IMR-90 (cell line): ENCODE data around the gene ACOXL. TPM values are rescaled to one million over a fixed set of nuclear protein-coding genes. Genes with fewer than 3 reads are reported as not detected.

Source experiments
- ATAC-seq: fragments of 200-7000 bp; cut with Tn5 transposase; 2 replicates; pipeline ENCODE4 v1.9.1; 2020; ENCODE audit warnings: low read depth, mild to moderate bottlenecking, moderate library complexity
- BruUV-seq: library from RNA; stranded (reverse); fragments of 400-500 nt; replicated peaks from 2 replicates; lab custom pipeline; 2021; lab: Mats Ljungman, UMichigan
- CTCF ChIA-PET: fragments of 300-600 bp; formaldehyde crosslinking; extraction: SDS; loops from one replicate; lab custom pipeline; 2021; ENCODE audit warnings: antibody characterized with exemption; lab: Yijun Ruan, JAX
- POLR2A ChIA-PET: fragments of 300-600 bp; sonication (Branson Sonifier 250); formaldehyde crosslinking; loops from one replicate; lab custom pipeline; 2022; ENCODE audit warnings: antibody characterized with exemption; ENCODE audit not compliant: unreplicated experiment; lab: Charles Lee
- DNase-seq: peaks from one replicate; pipeline ENCODE4 v3.0.0; 2013
- H2AFZ ChIP-seq: replicated peaks from 2 replicates; pipeline ENCODE3; 2013; ENCODE audit warnings: low read length, mild to moderate bottlenecking; ENCODE audit not compliant: poor library complexity
- H2AK5ac ChIP-seq: 2 replicates; pipeline ENCODE4 v1.6.1; 2013; ENCODE audit warnings: low read depth, low read length, inconsistent platforms
- H2AK9ac ChIP-seq: replicated peaks from 2 replicates; pipeline ENCODE3; 2013; ENCODE audit warnings: mild to moderate bottlenecking, low read depth, low read length, moderate library complexity; ENCODE audit not compliant: poor library complexity
- H2BK120ac ChIP-seq: 2 replicates; pipeline ENCODE4 v1.6.1; 2013; ENCODE audit warnings: low read depth, low read length, inconsistent platforms
- H2BK15ac ChIP-seq: 3 replicates; pipeline ENCODE4 v1.6.1; 2013; ENCODE audit warnings: low read depth, low read length, inconsistent platforms
- H2BK20ac ChIP-seq: 2 replicates; pipeline ENCODE4 v1.6.1; 2013; ENCODE audit warnings: low read depth, mild to moderate bottlenecking, inconsistent platforms, low read length, moderate library complexity
- H2BK5ac ChIP-seq: 2 replicates; pipeline ENCODE4 v1.6.1; 2013; ENCODE audit warnings: mild to moderate bottlenecking, low read depth, low read length, inconsistent platforms; ENCODE audit not compliant: poor library complexity, severe bottlenecking
- H3K14ac ChIP-seq: replicated peaks from 2 replicates; pipeline ENCODE4 v1.6.1; 2013; ENCODE audit warnings: low read depth, low read length, inconsistent platforms
- H3K18ac ChIP-seq: 2 replicates; pipeline ENCODE4 v1.6.1; 2013; ENCODE audit warnings: low read depth, low read length, control low read depth
- H3K23ac ChIP-seq: 2 replicates; pipeline ENCODE4 v1.6.1; 2013; ENCODE audit warnings: low read depth, low read length, inconsistent platforms
- H3K27ac ChIP-seq: 2 replicates; pipeline ENCODE4 v1.5.1; 2013; ENCODE audit warnings: mild to moderate bottlenecking, control low read depth, low read length; ENCODE audit not compliant: insufficient read depth
- H3K27me3 ChIP-seq: 2 replicates; pipeline ENCODE4 v1.6.1; 2013; ENCODE audit warnings: low read length; ENCODE audit not compliant: control insufficient read depth, insufficient read depth
- H3K36me3 ChIP-seq: 2 replicates; pipeline ENCODE4 v1.6.1; 2013; ENCODE audit warnings: low read length, mixed read lengths; ENCODE audit not compliant: control insufficient read depth, insufficient read depth
- H3K4ac ChIP-seq: 2 replicates; pipeline ENCODE4 v1.6.1; 2013; ENCODE audit warnings: low read depth, low read length, inconsistent platforms
- H3K4me1 ChIP-seq: 2 replicates; pipeline ENCODE4 v1.6.1; 2013; ENCODE audit warnings: low read length, mixed read lengths; ENCODE audit not compliant: control insufficient read depth, insufficient read depth
- H3K4me2 ChIP-seq: 2 replicates; pipeline ENCODE4 v1.6.1; 2013; ENCODE audit warnings: low read depth, mild to moderate bottlenecking, control low read depth, low read length, moderate library complexity
- H3K4me3 ChIP-seq: 2 replicates; pipeline ENCODE4 v1.5.1; 2013; ENCODE audit warnings: low read depth, mild to moderate bottlenecking, control low read depth, low read length, moderate library complexity; ENCODE audit not compliant: insufficient read depth
- H3K56ac ChIP-seq: 2 replicates; pipeline ENCODE4 v1.6.1; 2013; ENCODE audit warnings: low read length, inconsistent platforms; ENCODE audit not compliant: insufficient read depth; ENCODE audit errors: extremely low read depth
- H3K79me1 ChIP-seq, 2 experiments: 2 replicates each; pipeline ENCODE4 v1.6.1; 2013; ENCODE audit warnings: low read length in 2 of 2, inconsistent platforms in 1 of 2, low read depth in 1 of 2
- H3K9ac ChIP-seq: 2 replicates; pipeline ENCODE4 v1.6.1; 2013; ENCODE audit warnings: low read depth, low read length, control low read depth
- H3K9me1 ChIP-seq: 2 replicates; pipeline ENCODE4 v1.6.1; 2013; ENCODE audit warnings: low read length, inconsistent platforms; ENCODE audit not compliant: insufficient read depth
- H3K9me3 ChIP-seq: 2 replicates; pipeline ENCODE4 v1.6.1; 2013; ENCODE audit warnings: low read length; ENCODE audit not compliant: control insufficient read depth, insufficient read depth
- H4K20me1 ChIP-seq: 2 replicates; pipeline ENCODE4 v1.6.1; 2013; ENCODE audit warnings: low read length, inconsistent platforms; ENCODE audit not compliant: insufficient read depth
- H4K5ac ChIP-seq: 2 replicates; pipeline ENCODE4 v1.6.1; 2013; ENCODE audit warnings: mild to moderate bottlenecking, low read depth, low read length, control low read depth
- H4K8ac ChIP-seq, 2 experiments: 2 replicates each; pipeline ENCODE4 v1.6.1; 2013; ENCODE audit warnings: low read depth in 2 of 2, low read length in 2 of 2, control low read depth in 1 of 2, inconsistent platforms in 1 of 2
- H4K91ac ChIP-seq: 2 replicates; pipeline ENCODE4 v1.6.1; 2013; ENCODE audit warnings: low read depth, low read length, inconsistent platforms; ENCODE audit not compliant: insufficient read depth
- BHLHE40 ChIP-seq: fragments of 150-350 bp; IDR thresholded peaks from 2 replicates; pipeline ENCODE4 v1.6.1; 2016; ENCODE audit warnings: mild to moderate bottlenecking, low read depth, low read length
- CEBPB ChIP-seq: IDR thresholded peaks from 2 replicates; pipeline ENCODE4 v1.6.1; 2012; ENCODE audit warnings: low read depth, low read length, improper control_type of control experiment
- CHD1 ChIP-seq: IDR thresholded peaks from 2 replicates; pipeline ENCODE4 v1.6.1; 2012; ENCODE audit warnings: low read depth, low read length, improper control_type of control experiment
- CTCF ChIP-seq: conservative IDR thresholded peaks from 2 replicates; pipeline ENCODE4 v1.5.1; 2012; ENCODE audit warnings: mild to moderate bottlenecking, low read depth, low read length, improper control_type of control experiment
- ELK1 ChIP-seq: fragments of 150-350 bp; IDR thresholded peaks from 2 replicates; pipeline ENCODE4 v1.6.1; 2016; ENCODE audit warnings: low read depth, mild to moderate bottlenecking, low read length, moderate library complexity, borderline replicate concordance
- FOS ChIP-seq: fragments of 150-350 bp; IDR thresholded peaks from 2 replicates; pipeline ENCODE4 v1.6.1; 2016; ENCODE audit warnings: low read depth, low read length
- MAFK ChIP-seq: IDR thresholded peaks from 2 replicates; pipeline ENCODE4 v1.6.1; 2012; ENCODE audit warnings: low read depth, low read length, improper control_type of control experiment
- MAZ ChIP-seq: IDR thresholded peaks from 2 replicates; pipeline ENCODE4 v1.6.1; 2012; ENCODE audit warnings: low read depth, mild to moderate bottlenecking, low read length, improper control_type of control experiment, moderate library complexity, borderline replicate concordance
- NFE2L2 ChIP-seq: fragments of 150-350 bp; IDR thresholded peaks from 2 replicates; pipeline ENCODE4 v1.6.1; 2016; ENCODE audit warnings: low read depth, mild to moderate bottlenecking, low read length
- POLR2A ChIP-seq: IDR thresholded peaks from 2 replicates; pipeline ENCODE4 v1.6.1; 2012; ENCODE audit warnings: mild to moderate bottlenecking, low read depth, low read length
- RAD21 ChIP-seq: IDR thresholded peaks from 2 replicates; pipeline ENCODE4 v1.6.1; 2012; ENCODE audit warnings: low read length, improper control_type of control experiment
- RCOR1 ChIP-seq: IDR thresholded peaks from 2 replicates; pipeline ENCODE4 v1.6.1; 2012; ENCODE audit warnings: mild to moderate bottlenecking, low read length, improper control_type of control experiment; ENCODE audit not compliant: insufficient replicate concordance
- RFX5 ChIP-seq: IDR thresholded peaks from 2 replicates; pipeline ENCODE4 v1.8.0; 2012; ENCODE audit warnings: low read depth, mild to moderate bottlenecking, low read length, moderate library complexity
- SMC3 ChIP-seq: fragments of 150-350 bp; IDR thresholded peaks from 2 replicates; pipeline ENCODE4 v1.6.1; 2016; ENCODE audit warnings: low read depth, mild to moderate bottlenecking, antibody characterized with exemption, low read length, moderate library complexity
- USF2 ChIP-seq: fragments of 150-350 bp; IDR thresholded peaks from 2 replicates; pipeline ENCODE4 v1.6.1; 2017; ENCODE audit warnings: mild to moderate bottlenecking, antibody characterized with exemption, low read length, low read depth
- WGBS, 2 experiments: methylation state at CpG; one replicate each; pipeline versions ENCODE4 v1.1.5 to v1.1.7; 2013; ENCODE audit warnings: missing lambda C conversion rate in 2 of 2; ENCODE audit not compliant: insufficient read length in 1 of 2; ENCODE audit errors: extremely low coverage in 2 of 2; 5-methylcytosine and 5-hydroxymethylcytosine counted together
- dilution Hi-C: fragments of 300-500 bp; cut with HindIII; formaldehyde crosslinking; loops from one replicate; pipeline ENCODE4 v1.14.3; 2018; ENCODE audit warnings: low sequenced_read_pairs; ENCODE audit not compliant: unreplicated experiment
- in situ Hi-C: fragments of 300-500 bp; cut with MboI; formaldehyde crosslinking; loops from 3 replicates; pipeline ENCODE4 v1.14.3; 2019; ENCODE audit warnings: low sequenced_read_pairs, inconsistent platforms, mixed read lengths
- intact Hi-C: fragments of 100-400 bp; cut with micrococcal nuclease; formaldehyde crosslinking; loops from 2 replicates; pipeline ENCODE4 v1.10.0; 2022
- polyA plus RNA-seq, 3 experiments: library from polyadenylated mRNA; depleted of rRNA; stranded (reverse); fragments of >200 nt; gene quantifications; 2 replicates each; pipeline ENCODE4 v1.2.3, GENCODE V29; 2012; ENCODE audit warnings: low replicate concordance in 1 of 3
- total RNA-seq: library from RNA; depleted of rRNA; stranded (reverse); fragments of >200 nt; gene quantifications from 2 replicates; pipeline ENCODE4 v1.2.3, GENCODE V29; 2012

Gene ACOXL
- total and polyA plus RNA-seq, 2 of the 4 experiments (the other 2 are of a cell fraction), result not detected

GRCh38 chr2:111116011-111116746 is 383.8 kb downstream of the ACOXL start:
- H3K56ac ChIP-seq, result no peak overlapping the region
- H3K14ac ChIP-seq, result no peak overlapping the region
- H3K4me3 ChIP-seq, result no peak overlapping the region
- no peaks in the 10 kb centered on the region for H3K9me1 ChIP-seq
- peaks cover 43% of the 10 kb centered on the region for H3K27me3 ChIP-seq
- WGBS, 2 experiments, result 0% methylated on average over 1 of the region's 7 CpGs; no CpG with 5 or more reads in 1 of the 2 experiments
- ATAC-seq, result no peak
- no peak overlapping the region for H2BK15ac ChIP-seq
- H3K18ac ChIP-seq, result no peak overlapping the region
- peaks cover 9% of the 10 kb centered on the region; the same call in 1 of the 2 replicates for H4K20me1 ChIP-seq
- BruUV-seq, result no TSS peak
- no peak overlapping the region for H2BK120ac ChIP-seq
- no peak overlapping the region for H3K9ac ChIP-seq
- in situ Hi-C loops, result loop anchor here (5.0 to 10.0 kb wide), 2 partner anchors 559 to 586 kb away; no protein-coding TSS in a partner anchor
- H3K4me1 ChIP-seq, result peaks cover 2% of the 10 kb centered on the region; the same call in 1 of the 2 replicates
- H2AK5ac ChIP-seq, result no peak overlapping the region
- H3K4ac ChIP-seq, result no peak overlapping the region
- H2AK9ac ChIP-seq, result no peak overlapping the region
- H2AFZ ChIP-seq, result no peak overlapping the region
- no peak overlapping the region for H3K23ac ChIP-seq
- no peak overlapping the region for H4K5ac ChIP-seq
- no peak overlapping the region for H3K4me2 ChIP-seq
- no peak overlapping the region for H3K27ac ChIP-seq
- intact Hi-C loops, result loop anchor here (2.0 kb wide), 2 partner anchors 303 to 587 kb away; no protein-coding TSS in a partner anchor
- H3K79me1 ChIP-seq, result no peaks in the 10 kb centered on the region
- dilution Hi-C loops, result no loop called here
- POLR2A ChIA-PET, result no interaction called here
- no peak overlapping the region for H2BK20ac ChIP-seq
- no peak overlapping the region for H4K8ac ChIP-seq
- no peak for DNase-seq
- no peak overlapping the region for H4K91ac ChIP-seq
- CTCF ChIA-PET, result no interaction called here
- no peaks in the 10 kb centered on the region for H3K36me3 ChIP-seq
- H2BK5ac ChIP-seq, result no peak overlapping the region
- H3K9me3 ChIP-seq, result peaks cover 3% of the 10 kb centered on the region; the same call in 1 of the 2 replicates
- no peak for TF ChIP-seq CHD1
- TF ChIP-seq MAFK, result no peak
- no peak for TF ChIP-seq CEBPB
- no peak for TF ChIP-seq SMC3
- no peak for TF ChIP-seq MAZ
- no peak for TF ChIP-seq FOS
- TF ChIP-seq POLR2A, result no peak
- no peak for TF ChIP-seq ELK1
- no peak for TF ChIP-seq RFX5
- no peak for TF ChIP-seq NFE2L2
- TF ChIP-seq RCOR1, result no peak
- no peak for TF ChIP-seq RAD21
- TF ChIP-seq CTCF, result no peak
- no peak for TF ChIP-seq BHLHE40
- no peak for TF ChIP-seq USF2
